ENCODE measurements around the gene PAM.
"Not testable (repeated sequence)": the region's sequence is repeated elsewhere in the genome, so short reads cannot be mapped to it uniquely, and the experiment has no call there.

PAM gene

DNA sequence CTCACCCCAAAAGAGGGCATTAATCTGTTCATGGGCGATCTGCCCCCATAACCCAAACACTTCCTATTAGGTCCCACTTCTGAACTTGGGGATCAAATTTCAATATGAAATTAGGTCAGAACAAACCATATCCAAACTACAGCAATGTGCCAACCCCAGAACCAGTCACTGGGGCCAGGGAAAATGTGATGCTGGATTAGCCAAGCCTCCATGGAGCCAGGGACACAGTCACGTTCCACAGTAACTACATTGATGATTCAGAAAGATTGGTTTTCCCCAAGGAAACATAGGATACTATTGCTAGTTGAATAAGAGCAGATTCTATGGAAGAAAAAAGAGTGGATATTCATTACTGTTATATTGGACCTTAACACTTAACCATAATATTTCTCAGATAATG is 280.6 kb downstream of the PAM start:
- in situ Hi-C loops (cut with MboI; ENCODE audit: low sequenced_read_pairs): no loop called here

DNA sequence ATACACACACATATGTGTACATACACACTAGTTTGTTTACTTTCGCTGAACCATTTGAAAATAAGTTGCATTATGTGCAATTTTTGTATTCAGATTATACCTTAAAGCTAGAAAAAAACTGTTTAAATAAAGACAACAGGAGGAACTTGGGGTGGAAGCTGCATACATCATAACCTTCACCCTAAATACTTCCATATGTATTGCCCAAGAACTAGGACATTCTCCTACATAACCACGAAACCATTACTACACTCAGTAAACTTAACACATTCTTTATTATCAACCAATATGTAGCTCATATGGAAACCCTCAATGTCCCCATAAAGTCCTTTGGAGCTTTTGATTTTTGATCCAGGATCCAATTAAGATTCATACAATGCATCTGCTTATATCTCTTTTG is 281.5 kb downstream of the PAM start:
- in situ Hi-C loops (cut with MboI; ENCODE audit: low sequenced_read_pairs): no loop called here

DNA sequence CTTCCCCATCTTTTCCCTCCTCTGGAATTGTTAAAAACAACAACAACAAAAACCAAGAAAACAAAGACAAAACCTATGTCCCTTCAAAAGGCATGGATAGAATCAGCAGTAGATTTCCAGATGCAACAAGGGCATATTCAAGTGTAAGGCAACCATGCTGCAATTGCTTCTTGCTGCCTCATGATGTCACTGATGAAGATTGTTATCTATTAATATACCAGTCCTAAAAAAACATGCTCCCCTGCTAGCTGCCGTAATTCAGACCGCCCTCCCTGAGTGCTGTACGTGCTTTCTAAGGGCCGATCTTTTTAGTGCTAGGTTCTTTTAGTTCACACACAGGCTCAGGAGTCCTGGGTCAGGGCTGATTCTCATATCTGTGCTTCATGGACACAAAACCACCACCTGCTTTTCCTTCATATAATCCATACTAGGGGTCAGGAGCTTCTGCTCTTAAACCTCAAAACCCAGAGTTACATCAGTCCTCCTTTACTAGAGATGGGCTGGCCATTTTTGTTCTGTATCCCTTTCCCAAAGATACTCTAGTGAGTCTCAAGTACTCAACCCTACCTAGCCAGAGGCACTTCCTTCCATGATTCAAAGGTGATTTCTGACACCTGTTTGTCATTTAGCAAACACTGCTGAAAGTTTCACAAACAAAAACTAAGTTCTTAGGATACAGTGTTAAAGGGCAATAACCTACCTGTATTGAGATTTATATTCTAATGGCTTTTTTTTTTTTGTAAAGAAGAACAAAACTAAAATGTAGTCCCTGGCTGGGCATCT is 282.8 kb downstream of the PAM start:
- in situ Hi-C loops (cut with MboI; ENCODE audit: low sequenced_read_pairs): no loop called here

DNA sequence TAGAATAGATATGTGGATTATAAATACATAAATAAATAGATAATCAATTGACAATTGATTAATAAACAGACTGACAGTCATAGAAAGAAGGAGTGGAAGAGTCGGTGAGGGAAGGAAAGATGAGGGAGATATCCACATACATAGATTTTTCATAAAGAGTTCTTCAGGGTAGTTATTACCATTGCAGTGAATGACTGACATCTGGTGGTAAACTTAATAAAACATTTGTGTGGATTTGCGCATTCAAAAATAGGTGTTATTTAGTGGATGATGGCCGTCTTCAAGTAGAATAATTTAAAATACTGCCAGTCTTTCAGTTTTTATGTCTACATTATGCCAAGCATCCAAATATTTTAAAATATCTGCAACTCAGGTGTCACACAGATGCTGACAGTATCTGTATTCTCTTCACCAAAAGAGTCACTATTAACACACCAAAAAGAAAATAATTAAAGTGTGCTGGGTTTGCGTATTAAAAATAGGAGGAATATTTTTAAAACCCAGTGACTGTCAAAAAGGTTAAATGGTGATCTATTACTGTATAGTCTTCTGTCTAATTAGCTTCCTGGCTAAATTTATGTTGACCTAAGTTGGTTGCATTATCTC is 286.1 kb downstream of the PAM start:
- in situ Hi-C loops (cut with MboI; ENCODE audit: low sequenced_read_pairs): no loop called here

DNA sequence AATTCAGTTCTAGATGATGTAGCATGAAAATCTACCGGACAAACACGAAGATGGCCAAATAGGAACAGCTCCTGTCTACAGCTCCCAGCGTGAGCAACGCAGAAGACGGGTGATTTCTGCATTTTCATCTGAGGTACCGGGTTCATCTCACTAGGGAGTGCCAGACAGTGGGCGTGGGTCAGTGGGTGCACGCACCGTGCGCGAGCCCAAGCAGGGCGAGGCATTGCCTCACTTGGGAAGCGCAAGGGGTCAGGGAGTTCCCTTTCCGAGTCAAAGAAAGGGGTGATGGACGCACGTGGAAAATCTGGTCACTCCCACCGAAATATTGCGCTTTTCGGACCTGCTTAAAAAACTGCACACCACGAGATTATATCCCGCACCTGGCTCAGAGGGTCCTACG is 291.6 kb downstream of the PAM start:
- in situ Hi-C loops (cut with MboI; ENCODE audit: low sequenced_read_pairs): not testable (repeated sequence)

DNA sequence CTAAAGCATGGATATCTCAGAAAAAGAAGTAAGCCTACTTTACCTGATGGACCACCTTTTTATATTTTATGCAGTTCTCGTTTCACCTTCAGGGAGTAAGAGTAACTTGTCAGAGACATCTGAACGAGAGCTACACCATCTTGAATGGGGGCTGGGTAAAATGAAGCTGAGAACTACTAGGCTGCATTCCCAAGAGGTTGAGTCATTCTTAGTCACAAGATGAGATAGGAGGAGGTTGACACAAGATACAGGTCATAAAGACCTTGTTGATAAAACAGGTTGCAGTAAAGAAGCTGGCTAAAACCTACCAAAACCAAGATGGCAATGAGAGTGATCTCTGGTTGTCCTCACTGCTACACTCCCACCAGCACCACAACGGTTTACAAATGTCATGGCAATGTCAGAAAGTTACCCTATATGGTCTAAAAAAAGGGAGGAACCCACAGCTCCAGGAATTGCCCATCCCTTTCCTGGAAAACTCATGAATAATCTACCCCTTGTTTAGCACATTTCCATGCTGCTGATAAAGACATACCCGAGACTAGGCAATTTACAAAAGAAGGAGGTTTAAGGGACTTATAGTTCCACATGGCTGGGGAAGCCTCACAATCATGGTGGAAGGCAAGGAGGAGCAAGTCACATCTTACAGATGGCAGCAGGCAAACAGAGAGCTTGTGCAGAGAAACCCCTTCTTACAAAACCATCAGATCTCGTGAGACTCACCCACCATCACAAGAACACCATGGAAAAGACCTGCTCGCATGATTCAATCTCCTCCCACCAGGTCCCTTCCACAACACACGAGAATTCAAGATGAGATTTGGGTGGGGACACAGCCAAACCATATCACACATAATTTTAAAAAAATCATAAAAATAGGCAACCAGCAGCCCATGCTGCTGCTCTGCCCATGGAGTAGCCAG is 302.4 kb downstream of the PAM start:
- in situ Hi-C loops (cut with MboI; ENCODE audit: low sequenced_read_pairs): no loop called here

DNA sequence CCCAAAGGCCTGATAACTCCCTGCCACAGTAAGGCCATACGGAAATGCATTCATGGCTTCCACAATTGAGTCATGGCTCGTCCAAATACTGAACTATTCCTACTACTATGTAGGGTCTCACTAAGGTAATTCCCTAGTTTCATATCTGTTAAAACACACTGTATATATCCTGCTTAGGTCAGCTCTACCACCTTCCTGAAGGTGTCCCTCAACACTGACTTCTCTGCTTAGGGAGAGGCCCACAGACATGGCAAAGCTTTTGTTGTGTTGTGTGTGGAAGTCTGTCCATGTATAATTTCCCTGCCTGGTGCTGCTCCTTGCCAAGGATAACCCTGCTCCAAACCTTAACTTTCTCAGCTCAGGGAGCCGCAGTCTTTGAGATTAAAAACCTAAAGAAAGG is 304.4 kb downstream of the PAM start:
- in situ Hi-C loops (cut with MboI; ENCODE audit: low sequenced_read_pairs): no loop called here

DNA sequence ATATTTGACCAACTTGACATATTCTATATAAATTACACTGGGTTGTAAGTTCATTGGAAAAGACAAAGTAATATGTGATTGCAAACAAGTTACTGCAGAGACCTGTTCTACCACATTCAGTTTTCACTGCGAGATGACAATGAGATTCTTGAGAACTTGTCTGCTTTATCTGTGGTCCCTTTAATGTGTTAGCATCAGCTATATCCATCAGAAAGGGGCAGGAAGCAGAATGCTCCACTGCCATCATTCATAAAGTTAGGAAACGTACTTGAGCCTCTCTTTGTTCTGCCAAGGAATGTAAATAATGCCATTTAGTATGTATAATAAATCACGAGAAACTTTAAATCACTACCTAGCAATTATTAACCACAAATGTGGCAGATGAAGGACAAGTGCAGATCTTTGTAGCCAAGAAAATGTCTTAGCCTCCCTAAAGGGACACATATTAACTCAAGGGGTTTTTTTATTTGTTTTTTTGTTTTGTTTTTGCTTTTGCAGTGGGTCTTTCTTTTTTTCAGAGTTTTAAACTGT is 305.4 kb downstream of the PAM start:
- in situ Hi-C loops (cut with MboI; ENCODE audit: low sequenced_read_pairs): no loop called here

DNA sequence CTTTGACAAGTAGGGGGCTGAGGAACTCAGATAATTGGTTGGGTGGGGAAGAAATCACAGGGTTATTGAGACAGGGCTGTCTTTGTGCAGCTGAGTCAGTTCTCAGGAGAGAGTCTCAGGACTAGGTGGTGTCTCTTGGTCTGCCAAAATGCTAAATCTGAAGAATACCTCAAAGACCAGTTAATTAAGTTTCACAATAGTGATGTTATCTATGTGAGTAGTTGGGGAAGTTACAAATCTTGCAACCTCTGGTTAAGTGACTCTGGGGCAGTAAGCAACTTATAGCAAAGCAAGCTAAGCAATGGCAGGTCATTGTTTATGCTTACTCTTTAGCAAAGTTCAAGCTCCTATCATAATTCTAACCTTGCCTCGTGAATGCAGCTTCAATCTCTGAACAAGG is 311.2 kb downstream of the PAM start:
- in situ Hi-C loops (cut with MboI; ENCODE audit: low sequenced_read_pairs): no loop called here

DNA sequence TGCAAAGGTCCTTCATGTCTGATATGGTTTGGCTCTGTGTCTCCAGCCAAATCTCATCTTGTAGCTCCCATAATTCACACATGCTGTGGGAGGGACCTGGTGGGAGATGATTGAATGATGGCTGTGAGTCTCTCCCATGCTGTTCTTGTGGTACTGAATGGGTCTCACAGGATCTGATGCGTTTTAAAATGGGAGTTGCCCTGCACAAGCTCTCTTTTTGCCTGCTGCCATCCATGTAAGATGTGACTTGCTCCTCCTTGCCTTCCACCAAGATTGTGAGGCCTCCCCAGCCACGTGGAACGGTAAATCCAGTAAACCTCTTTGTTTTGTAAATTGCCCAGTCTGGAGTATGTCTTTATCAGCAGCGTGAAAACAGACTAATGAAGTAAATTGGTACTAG is 318.4 kb downstream of the PAM start:
- in situ Hi-C loops (cut with MboI; ENCODE audit: low sequenced_read_pairs): not testable (repeated sequence)

DNA sequence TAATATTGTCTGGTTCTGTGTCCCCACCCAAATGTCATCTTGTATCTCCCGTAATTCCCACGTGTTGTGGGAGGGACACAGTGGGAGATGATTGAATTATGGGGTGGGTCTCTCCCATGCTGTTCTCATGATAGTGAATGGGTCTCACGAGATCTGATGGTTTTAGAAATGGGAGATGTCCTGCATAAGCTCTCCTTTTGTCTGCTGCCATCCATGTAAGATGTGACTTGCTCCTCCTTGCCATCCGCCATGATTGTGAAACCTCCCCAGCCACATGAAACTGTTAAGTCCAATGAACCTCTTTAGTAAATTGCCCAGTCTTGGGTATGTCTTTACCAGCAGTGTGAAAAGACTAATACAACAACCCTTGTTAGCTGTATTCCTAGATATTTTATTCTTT is 320.3 kb downstream of the PAM start:
- in situ Hi-C loops (cut with MboI; ENCODE audit: low sequenced_read_pairs): no loop called here
